K562 (cell line): Measurements from ENCODE around the gene DLGAP1.

ENCODE experiments used
- GTF2F1 ChIP-seq: IDR thresholded peaks from 2 replicates; pipeline ENCODE4 v1.6.1; 2011; ENCODE audit warnings: low read depth, low read length, improper control_type of control experiment
- ILK ChIP-seq: fragments of 450-650 bp; IDR thresholded peaks from 2 replicates; pipeline ENCODE4 v1.6.1; 2016; ENCODE audit warnings: missing genetic modification characterization, low read depth, mild to moderate bottlenecking, missing compliant biosample characterization, moderate library complexity, borderline replicate concordance
- POLR2A ChIP-seq: fragments of 450-650 bp; conservative IDR thresholded peaks from 2 replicates; pipeline ENCODE4 v1.6.1; 2016
- POLR2H ChIP-seq: IDR thresholded peaks from 2 replicates; pipeline ENCODE4 v1.6.1; 2016; ENCODE audit warnings: missing genetic modification characterization, low read depth, mild to moderate bottlenecking, control low read depth, missing compliant biosample characterization, moderate library complexity
- SMC3 ChIP-seq: conservative IDR thresholded peaks from 2 replicates; pipeline ENCODE4 v1.6.1; 2011; ENCODE audit warnings: low read depth, low read length, improper control_type of control experiment; ENCODE audit not compliant: insufficient read depth
- ZEB2 ChIP-seq: fragments of 450-650 bp; IDR thresholded peaks from 2 replicates; pipeline ENCODE4 v1.6.1; 2016

DNA sequence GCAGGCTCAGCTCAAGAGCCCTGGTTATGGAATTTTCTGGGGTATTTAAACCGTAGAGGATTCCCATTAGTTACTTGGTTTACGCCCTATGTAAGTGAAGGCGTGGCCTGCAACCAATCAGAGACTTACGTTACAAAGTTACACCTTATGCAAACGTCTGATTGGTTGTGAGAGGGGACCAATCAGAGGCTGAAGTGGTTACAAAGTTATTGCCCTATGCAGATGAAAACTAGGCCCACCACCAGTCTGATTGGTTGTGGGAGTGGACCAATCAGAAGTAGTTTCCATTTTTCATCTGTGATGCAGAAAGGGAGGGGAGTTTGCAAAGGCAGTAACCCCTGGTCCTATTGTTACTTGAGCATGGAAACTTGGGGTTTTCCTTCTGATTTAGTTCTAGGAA is 49.1 kb downstream of the DLGAP1 start:
- TF ChIP-seq ILK (tag) (no peak), POLR2A (no peak), POLR2H (tag) (no peak), ZEB2 (no peak), SMC3 (no peak), GTF2F1 (no peak)
